Mesenchymal stem cell (in vitro differentiated cells and primary cell): ENCODE measurements around the gene TRIO.
A peak's percentile ranks its signal among the peaks of the same experiment; 100 is the strongest.

Experiments used
- DNase-seq: peaks from one replicate; pipeline ENCODE4 v3.0.0-alpha.2; 2013
- H2AFZ ChIP-seq: one replicate; pipeline ENCODE4 v1.6.1; 2013; ENCODE audit warnings: low read depth, mild to moderate bottlenecking, control low read depth, inconsistent platforms, low read length, moderate library complexity
- H2AK5ac ChIP-seq: 2 replicates; pipeline ENCODE4 v1.6.1; 2013; ENCODE audit warnings: low read length, moderate library complexity, mild to moderate bottlenecking, inconsistent platforms; ENCODE audit not compliant: severe bottlenecking
- H2BK120ac ChIP-seq: one replicate; pipeline ENCODE4 v1.6.1; 2013; ENCODE audit warnings: low read depth, mild to moderate bottlenecking, inconsistent platforms, low read length, moderate library complexity
- H2BK12ac ChIP-seq, 2 experiments: one replicate each; pipeline ENCODE4 v1.6.1; 2013; ENCODE audit warnings: inconsistent platforms in 2 of 2, low read length in 2 of 2, mild to moderate bottlenecking in 2 of 2, moderate library complexity in 2 of 2, control low read depth in 1 of 2
- H2BK15ac ChIP-seq: one replicate; pipeline ENCODE4 v1.6.1; 2013; ENCODE audit warnings: mild to moderate bottlenecking, low read depth, inconsistent platforms; ENCODE audit not compliant: poor library complexity, severe bottlenecking
- H2BK5ac ChIP-seq: 2 replicates; pipeline ENCODE4 v1.6.1; 2013; ENCODE audit warnings: low read depth, mild to moderate bottlenecking, low read length, control low read depth, inconsistent platforms; ENCODE audit not compliant: poor library complexity, severe bottlenecking
- H3K14ac ChIP-seq, 2 experiments: one replicate each; pipeline ENCODE4 v1.6.1; 2013; ENCODE audit warnings: inconsistent platforms in 2 of 2, low read length in 2 of 2, control low read depth in 1 of 2, mild to moderate bottlenecking in 1 of 2, moderate library complexity in 1 of 2
- H3K18ac ChIP-seq, 2 experiments: one replicate each; pipeline ENCODE4 v1.6.1; 2013; ENCODE audit warnings: inconsistent platforms in 2 of 2, low read length in 2 of 2, control low read depth in 1 of 2, low read depth in 1 of 2, mild to moderate bottlenecking in 1 of 2
- H3K23ac ChIP-seq, 2 experiments: one replicate each; pipeline ENCODE4 v1.6.1; 2013; ENCODE audit warnings: inconsistent platforms in 2 of 2, low read length in 2 of 2, mild to moderate bottlenecking in 2 of 2, moderate library complexity in 2 of 2, control low read depth in 1 of 2
- H3K27ac ChIP-seq: 2 replicates; pipeline ENCODE4 v1.5.1; 2013; ENCODE audit warnings: mild to moderate bottlenecking, moderate library complexity, low read length, control low read depth, inconsistent platforms; ENCODE audit not compliant: poor library complexity, severe bottlenecking
- H3K27me3 ChIP-seq, 2 experiments: 2 replicates each; pipeline versions ENCODE4 v1.6.1 to v1.7.0; 2013; ENCODE audit warnings: low read length in 2 of 2, mild to moderate bottlenecking in 2 of 2, moderate library complexity in 2 of 2, control low read depth in 1 of 2, inconsistent platforms in 1 of 2; ENCODE audit not compliant: control insufficient read depth in 1 of 2, insufficient read depth in 1 of 2
- H3K36me3 ChIP-seq, 2 experiments: 2 replicates each; pipeline versions ENCODE4 v1.6.1 to v1.7.0; 2013; ENCODE audit warnings: low read length in 2 of 2, control low read depth in 1 of 2, inconsistent platforms in 1 of 2, low read depth in 1 of 2, mild to moderate bottlenecking in 1 of 2; ENCODE audit not compliant: insufficient read depth in 2 of 2, control insufficient read depth in 1 of 2
- H3K4ac ChIP-seq, 2 experiments: one replicate each; pipeline ENCODE4 v1.6.1; 2013; ENCODE audit warnings: inconsistent platforms in 2 of 2, low read length in 2 of 2, mild to moderate bottlenecking in 2 of 2, moderate library complexity in 2 of 2, control low read depth in 1 of 2, low read depth in 1 of 2
- H3K4me1 ChIP-seq: 2 replicates; pipeline ENCODE4 v1.6.1; 2013; ENCODE audit warnings: low read depth, low read length, control low read depth; ENCODE audit not compliant: control insufficient read depth, insufficient read depth
- H3K4me2 ChIP-seq: 2 replicates; pipeline ENCODE4 v1.6.1; 2013; ENCODE audit warnings: low read length, mild to moderate bottlenecking, inconsistent platforms; ENCODE audit not compliant: poor library complexity, severe bottlenecking
- H3K4me3 ChIP-seq, 2 experiments: 2 replicates each; pipeline versions ENCODE4 v1.5.1 to v1.7.0; 2013; ENCODE audit warnings: low read length in 2 of 2, mild to moderate bottlenecking in 2 of 2, control low read depth in 1 of 2, low read depth in 1 of 2; ENCODE audit not compliant: insufficient read depth in 1 of 2
- H3K79me1 ChIP-seq: replicated peaks from 2 replicates; pipeline ENCODE4 v1.6.1; 2013; ENCODE audit warnings: mild to moderate bottlenecking, control low read depth, low read length, inconsistent platforms; ENCODE audit not compliant: poor library complexity, severe bottlenecking
- H3K9ac ChIP-seq: 2 replicates; pipeline ENCODE4 v1.7.0; 2013; ENCODE audit warnings: mild to moderate bottlenecking, low read length, moderate library complexity
- H3K9me3 ChIP-seq: 2 replicates; pipeline ENCODE4 v1.7.0; 2013; ENCODE audit warnings: mild to moderate bottlenecking, low read length; ENCODE audit not compliant: control insufficient read depth
- H4K8ac ChIP-seq: one replicate; pipeline ENCODE4 v1.6.1; 2013; ENCODE audit warnings: inconsistent platforms, mild to moderate bottlenecking, low read length, moderate library complexity
- H4K91ac ChIP-seq: one replicate; pipeline ENCODE4 v1.6.1; 2013; ENCODE audit warnings: mild to moderate bottlenecking, low read length, inconsistent platforms
- WGBS: methylation state at CpG from one replicate; pipeline ENCODE4 v1.1.7; 2013; ENCODE audit warnings: mixed read lengths; 5-methylcytosine and 5-hydroxymethylcytosine counted together

The TRIO gene

DNA sequence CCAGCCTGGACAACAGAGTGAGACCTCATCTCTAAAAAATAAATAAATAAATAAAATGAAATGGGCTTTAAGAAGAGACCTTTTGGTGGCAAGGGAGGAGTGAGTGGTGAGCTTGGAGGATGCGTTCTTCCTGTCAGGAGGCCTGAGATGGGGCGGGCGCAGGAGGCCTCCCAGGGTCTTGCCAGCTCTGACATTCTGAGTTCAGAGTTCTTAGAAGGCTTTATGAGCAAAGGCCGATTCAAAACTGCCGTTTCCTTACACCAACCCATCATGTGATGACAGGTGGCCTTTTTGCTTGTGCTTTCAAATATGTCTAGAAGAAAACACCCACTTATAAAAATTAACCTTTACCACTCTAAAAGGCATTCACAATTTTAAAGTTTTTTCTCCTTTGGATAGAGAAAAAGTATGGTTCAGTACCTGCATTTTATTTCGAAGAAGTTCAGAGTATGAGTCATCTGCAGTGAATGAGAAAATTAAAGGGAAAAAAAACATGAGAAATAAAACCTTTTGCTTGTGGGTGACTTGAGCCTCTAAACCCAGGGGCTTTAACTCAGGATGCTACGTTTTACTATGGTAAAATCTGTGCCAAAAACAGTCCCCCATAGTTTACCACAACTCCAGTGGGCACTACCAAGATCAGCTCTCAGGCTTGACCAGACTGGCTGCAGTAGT lies 281.0 kb downstream of the TRIO start:
- H3K14ac ChIP-seq, result no peak overlapping the region
- peaks cover 18% of the 10 kb centered on the region for H3K79me1 ChIP-seq

DNA sequence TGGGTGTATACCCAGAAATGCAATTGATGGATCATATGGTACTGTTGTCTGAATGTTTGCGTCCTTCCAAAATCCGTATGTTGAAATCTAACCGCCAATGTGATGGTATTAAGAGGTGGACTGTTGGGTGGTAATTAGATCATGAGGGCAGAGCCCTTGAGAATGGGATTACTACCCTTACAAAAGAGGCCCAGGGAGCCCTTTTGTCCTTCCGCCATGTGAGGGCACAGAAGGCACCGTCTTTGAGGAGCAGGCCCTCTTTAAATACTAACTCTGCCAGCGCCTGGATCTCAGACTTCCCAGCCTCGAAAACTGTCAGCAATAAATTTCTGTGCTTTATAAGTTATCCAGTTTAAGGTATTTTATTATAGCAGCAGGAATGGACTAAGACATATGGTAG lies 282.4 kb downstream of the TRIO start:
- no peak overlapping the region for H3K14ac ChIP-seq
- 100% methylated on average over 6 of the region's 7 CpGs for WGBS
- no peak overlapping the region for H2BK12ac ChIP-seq
- H2AK5ac ChIP-seq, result no peak overlapping the region
- H3K27ac ChIP-seq, result no peak overlapping the region
- H4K91ac ChIP-seq, result no peak overlapping the region
- H3K79me1 ChIP-seq, result peaks cover 18% of the 10 kb centered on the region
- no peak overlapping the region for H3K4me3 ChIP-seq
- no peak overlapping the region for H3K4me2 ChIP-seq
- H3K4ac ChIP-seq, result no peak overlapping the region
- no peak overlapping the region for H3K18ac ChIP-seq
- H3K4me1 ChIP-seq, result peaks cover 15% of the 10 kb centered on the region
- H2AFZ ChIP-seq, result no peak overlapping the region
- no peaks in the 10 kb centered on the region for H3K27me3 ChIP-seq
- no peak for DNase-seq
- H2BK15ac ChIP-seq, result no peak overlapping the region
- peaks cover 35 to 84% of the 10 kb centered on the region in 2 experiments for H3K36me3 ChIP-seq
- no peaks in the 10 kb centered on the region for H3K9me3 ChIP-seq
- no peak overlapping the region for H3K9ac ChIP-seq
- no peak overlapping the region for H4K8ac ChIP-seq
- no peak overlapping the region for H3K23ac ChIP-seq
- no peak overlapping the region for H2BK5ac ChIP-seq
- no peak overlapping the region for H2BK120ac ChIP-seq

More for the DNA sequence above, 281.0 kb downstream of the TRIO start:
- no peak overlapping the region for H2AFZ ChIP-seq
- H4K8ac ChIP-seq, result peak overlapping the region; percentile 62
- peak overlapping the region; percentile 61 for H3K27ac ChIP-seq
- H3K4me3 ChIP-seq, result no peak overlapping the region
- H3K36me3 ChIP-seq, result peaks cover 42 to 89% of the 10 kb centered on the region in 2 experiments
- no peak overlapping the region for H3K23ac ChIP-seq
- H3K4ac ChIP-seq, result no peak overlapping the region
- no peaks in the 10 kb centered on the region for H3K9me3 ChIP-seq
- H3K4me2 ChIP-seq, result no peak overlapping the region
- no peak overlapping the region for H2BK15ac ChIP-seq
- DNase-seq, result no peak
- no peak overlapping the region for H2BK5ac ChIP-seq
- WGBS, result 79% methylated on average over 7 of the region's 7 CpGs
- H2BK12ac ChIP-seq, result no peak overlapping the region
- no peak overlapping the region for H3K9ac ChIP-seq
- H3K27me3 ChIP-seq, result no peaks in the 10 kb centered on the region
- H3K4me1 ChIP-seq, result peaks cover 23% of the 10 kb centered on the region
- H4K91ac ChIP-seq, result no peak overlapping the region
- H2BK120ac ChIP-seq, result no peak overlapping the region
- H2AK5ac ChIP-seq, result no peak overlapping the region
- no peak overlapping the region for H3K18ac ChIP-seq

DNA sequence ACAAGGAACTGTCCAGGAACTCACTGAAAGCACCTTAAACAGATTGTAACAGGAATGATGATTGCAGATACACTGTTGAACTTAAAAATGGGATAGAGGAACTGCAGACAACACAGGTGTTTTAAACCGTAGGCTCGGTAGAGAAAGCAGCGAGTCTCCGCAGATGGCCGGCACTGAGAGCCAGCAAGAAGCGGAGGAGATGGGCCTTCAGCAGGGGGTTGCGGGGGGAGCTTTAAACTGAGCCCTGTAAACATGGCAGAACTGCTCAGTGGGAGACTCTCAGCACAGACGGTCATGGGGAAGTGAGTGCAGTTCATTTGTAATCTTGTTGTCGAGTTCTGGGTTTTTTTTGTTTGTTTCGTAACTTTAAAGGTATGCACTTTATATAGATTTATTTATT lies 283.4 kb downstream of the TRIO start:
- H3K14ac ChIP-seq, result no peak overlapping the region
- H3K4me3 ChIP-seq, result no peak overlapping the region
- no peak overlapping the region for H2BK12ac ChIP-seq
- H3K79me1 ChIP-seq, result peaks cover 23% of the 10 kb centered on the region
- 92% methylated on average over 10 of the region's 10 CpGs for WGBS
- H3K4me2 ChIP-seq, result no peak overlapping the region
- H3K9ac ChIP-seq, result no peak overlapping the region
- no peak overlapping the region for H2BK120ac ChIP-seq
- H2AK5ac ChIP-seq, result no peak overlapping the region
- H3K4ac ChIP-seq, result no peak overlapping the region
- no peaks in the 10 kb centered on the region for H3K9me3 ChIP-seq
- no peak overlapping the region for H3K18ac ChIP-seq
- H3K4me1 ChIP-seq, result peaks cover 13% of the 10 kb centered on the region
- peaks cover 36 to 85% of the 10 kb centered on the region in 2 experiments for H3K36me3 ChIP-seq
- H3K27ac ChIP-seq, result no peak overlapping the region
- no peak for DNase-seq
- no peak overlapping the region for H4K8ac ChIP-seq
- H3K23ac ChIP-seq, result no peak overlapping the region
- no peak overlapping the region for H4K91ac ChIP-seq
- H2BK15ac ChIP-seq, result no peak overlapping the region
- H2AFZ ChIP-seq, result no peak overlapping the region
- H2BK5ac ChIP-seq, result no peak overlapping the region
- H3K27me3 ChIP-seq, result no peaks in the 10 kb centered on the region

DNA sequence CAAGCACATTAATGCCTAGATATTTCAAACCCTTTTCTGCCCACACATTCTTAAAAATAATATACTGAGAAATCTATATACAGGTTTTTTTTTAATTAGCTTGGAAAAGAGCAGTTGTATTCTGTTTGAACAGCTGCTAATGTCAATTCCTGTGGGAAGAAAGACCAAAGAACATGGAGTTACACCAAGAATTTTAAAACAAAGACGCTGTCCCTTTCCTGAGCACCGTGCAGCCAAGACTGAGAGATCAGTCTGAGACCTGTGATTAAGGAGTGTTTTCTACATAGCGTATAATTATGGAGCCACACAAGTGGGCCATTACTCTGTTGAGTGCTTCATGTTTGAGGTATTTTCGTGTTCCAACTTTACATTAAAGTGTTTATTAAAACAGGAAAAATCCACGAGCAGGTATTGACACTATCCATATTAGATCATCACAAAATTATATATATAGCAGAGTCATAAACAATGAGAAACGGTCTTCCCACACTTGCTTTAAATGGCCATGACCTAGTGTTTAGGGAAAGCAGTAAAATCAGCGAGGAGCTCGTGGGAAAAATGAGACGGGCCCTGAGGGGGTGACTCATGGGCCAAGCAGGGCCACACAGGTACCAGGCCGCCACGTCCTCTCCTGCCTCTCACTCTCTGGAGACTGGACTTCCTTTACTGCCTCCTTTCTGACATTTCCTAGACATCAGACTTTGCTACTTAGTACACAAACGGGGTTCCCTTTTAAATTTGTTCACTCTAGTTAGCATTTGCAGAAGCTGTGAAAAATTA lies 285.4 kb downstream of the TRIO start:
- Histone ChIP-seq H3K4me1 (peaks cover 13% of the 10 kb centered on the region), H3K27me3 (no peaks in the 10 kb centered on the region), H3K79me1 (peaks cover 28% of the 10 kb centered on the region), H3K4ac (no peak overlapping the region), H2BK15ac (no peak overlapping the region), H3K9me3 (no peaks in the 10 kb centered on the region), H3K23ac (no peak overlapping the region), H4K8ac (peak overlapping the region; percentile 67), H2BK5ac (no peak overlapping the region), H3K4me2 (no peak overlapping the region), H3K18ac (peak overlapping the region in 1 of 2 experiments; percentile 14), H3K4me3 (no peak overlapping the region), H4K91ac (no peak overlapping the region), H2AK5ac (no peak overlapping the region), H3K14ac (no peak overlapping the region), H2BK12ac (no peak overlapping the region), H3K27ac (peak overlapping the region; percentile 25), H3K36me3 (peaks cover 21 to 78% of the 10 kb centered on the region in 2 experiments), H2AFZ (no peak overlapping the region), H3K9ac (no peak overlapping the region), H2BK120ac (no peak overlapping the region)
- DNase-seq, result peak; percentile 79
- WGBS, result 37% methylated on average over 11 of the region's 12 CpGs
